Measurements from ENCODE around the gene FOXI1.
"Not testable (repeated sequence)": the region's sequence is repeated elsewhere in the genome, so short reads cannot be mapped to it uniquely, and the experiment has no call there.

The FOXI1 gene

DNA sequence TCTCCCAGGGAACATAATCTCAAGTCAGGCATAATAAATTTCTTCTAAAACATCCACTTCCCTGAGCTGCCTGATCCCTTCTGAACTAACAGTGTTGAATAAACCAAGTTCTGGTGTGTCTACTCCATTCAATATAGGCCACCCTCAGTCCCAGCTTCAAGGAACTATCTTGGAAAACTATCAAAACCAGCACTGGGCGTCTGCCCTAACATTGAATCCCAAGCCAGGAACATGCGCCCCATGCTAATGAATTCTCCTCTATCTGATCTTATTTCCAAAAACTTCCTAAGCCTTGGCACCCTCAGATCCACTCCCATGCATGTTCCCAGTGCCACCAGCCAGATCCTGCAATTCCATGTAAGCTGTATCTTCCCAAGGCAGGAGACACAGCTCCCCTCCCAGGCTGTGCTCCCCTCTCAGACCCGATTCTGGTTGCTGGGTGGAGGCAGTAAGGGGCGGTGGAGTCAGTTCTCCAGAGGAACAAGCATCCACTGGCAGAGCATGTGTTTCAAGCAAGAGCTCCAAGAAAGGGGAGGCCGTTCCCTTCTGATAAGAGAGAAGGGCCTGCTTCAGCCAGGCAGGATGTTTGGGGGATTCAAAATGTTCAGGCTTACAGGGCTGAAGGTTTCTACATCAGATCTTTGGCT lies 13.1 kb upstream of the FOXI1 start:
- no peak for DNase-seq

DNA sequence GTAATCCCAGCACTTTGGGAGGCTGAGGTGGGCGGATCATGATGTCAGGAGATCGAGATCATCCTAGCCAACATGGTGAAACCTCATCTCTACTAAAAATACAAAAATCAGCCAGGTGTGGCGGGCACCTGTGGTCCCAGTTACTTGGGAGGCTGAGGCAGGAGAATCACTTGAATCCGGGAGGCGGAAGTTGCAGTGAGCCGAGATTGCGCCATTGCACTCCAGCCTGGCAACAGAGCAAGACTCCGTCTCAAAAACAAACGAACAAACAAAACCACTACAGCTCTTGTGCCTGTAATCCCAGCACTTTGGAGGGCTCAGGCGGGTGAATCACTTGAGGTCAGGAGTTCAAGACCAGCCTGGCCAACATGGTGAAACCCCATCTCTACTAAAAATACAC lies 11.4 kb upstream of the FOXI1 start:
- not testable (repeated sequence) for DNase-seq

DNA sequence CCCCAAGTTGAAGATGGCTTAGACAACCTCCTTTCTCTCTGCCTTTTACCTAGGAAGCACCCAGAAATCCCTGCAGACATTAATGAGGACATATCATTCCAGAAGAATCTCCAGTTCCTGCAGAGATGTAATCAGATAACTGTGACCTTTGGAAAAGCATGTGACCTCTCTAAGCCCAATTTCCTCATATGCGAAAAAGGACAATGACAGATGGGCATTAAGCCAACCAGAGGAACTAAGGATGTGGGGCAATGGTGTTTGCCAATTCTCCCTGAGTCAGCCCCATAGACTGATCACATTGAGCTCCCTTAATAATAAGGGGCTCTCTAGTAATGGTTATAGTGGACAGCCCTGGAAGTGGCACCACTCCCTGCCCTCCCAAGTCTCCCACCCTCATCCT lies 10.1 kb upstream of the FOXI1 start:
- no peak for DNase-seq

DNA sequence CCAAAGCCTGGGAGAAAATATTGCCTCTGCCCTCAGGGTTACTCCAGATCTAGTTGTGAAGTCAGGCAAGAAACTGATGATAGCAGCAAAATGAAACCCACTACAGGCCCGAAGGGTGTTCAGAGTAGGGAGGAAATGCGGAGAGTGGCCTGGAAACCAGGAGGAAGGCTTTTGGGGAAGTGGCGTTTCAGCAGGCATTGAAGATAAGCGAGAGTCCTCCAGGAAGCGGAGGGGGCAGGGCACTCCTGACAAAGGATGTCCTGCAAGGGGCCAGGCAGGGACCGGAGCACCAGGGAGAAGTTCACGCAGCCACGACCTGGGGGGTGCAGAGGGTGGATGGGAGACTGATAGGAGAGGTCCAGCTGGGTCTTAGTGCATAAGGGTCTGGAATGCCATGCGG lies 7.8 kb upstream of the FOXI1 start:
- no peak for DNase-seq

DNA sequence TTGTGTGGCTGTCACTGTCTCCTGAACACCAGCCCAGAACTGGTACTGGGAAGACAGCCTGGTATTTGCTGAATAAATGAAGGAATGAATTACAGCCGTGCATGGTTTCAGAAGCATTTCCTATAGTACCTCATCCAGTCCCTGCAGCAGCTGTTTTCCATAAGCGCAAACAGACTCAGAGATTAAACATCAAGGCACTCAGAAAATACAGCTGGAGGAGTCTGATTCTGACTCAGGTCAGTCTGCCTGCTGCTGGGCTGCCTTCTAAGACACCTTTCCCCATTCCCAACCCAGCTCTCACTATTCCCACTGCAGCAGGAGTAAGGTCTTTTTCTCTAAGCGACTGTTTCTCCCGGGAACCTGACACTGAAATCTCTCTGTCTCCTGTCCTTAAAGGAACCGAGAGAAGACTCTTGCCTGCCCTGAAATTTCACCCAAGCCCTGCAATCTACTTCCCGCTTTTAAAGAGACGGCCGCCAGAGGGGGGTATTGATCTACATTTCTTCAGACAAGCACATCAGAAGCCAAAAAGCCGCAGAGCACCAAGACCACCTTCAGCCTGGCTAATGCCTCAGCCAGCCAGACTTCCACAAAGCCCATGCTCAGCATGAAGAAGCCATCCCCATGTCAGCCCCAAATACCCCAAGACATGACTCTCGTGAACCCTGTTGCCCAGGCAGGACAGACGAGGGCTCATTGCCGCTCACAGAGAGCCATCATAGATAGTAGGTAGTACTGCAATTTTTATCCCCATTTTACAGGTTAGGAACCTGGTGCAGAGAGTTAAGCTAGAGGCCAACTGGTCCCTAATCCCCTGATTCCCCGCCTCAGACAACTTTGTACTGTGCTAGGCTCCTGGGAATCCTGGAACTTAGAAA lies 5.4 kb upstream of the FOXI1 start:
- peak; percentile 68 for DNase-seq

DNA sequence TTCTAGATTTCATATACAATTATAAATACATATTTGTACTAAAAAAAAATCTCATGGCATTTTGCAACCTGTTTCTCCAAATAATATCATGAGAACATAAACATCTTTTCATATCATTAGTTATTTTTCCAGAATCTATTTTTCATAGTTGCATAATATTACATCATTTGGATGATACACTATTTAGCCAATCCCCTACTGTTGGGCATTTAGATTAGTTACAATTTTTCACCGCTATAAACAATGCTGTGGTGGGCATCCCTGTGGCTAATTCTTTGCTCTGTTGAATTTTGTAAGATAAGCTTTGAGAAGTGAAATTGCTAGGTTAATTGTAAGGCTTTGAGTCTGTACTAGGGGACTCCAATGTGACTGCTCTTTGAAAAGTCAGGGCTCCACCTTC lies 2.2 kb upstream of the FOXI1 start:
- no peak for DNase-seq

DNA sequence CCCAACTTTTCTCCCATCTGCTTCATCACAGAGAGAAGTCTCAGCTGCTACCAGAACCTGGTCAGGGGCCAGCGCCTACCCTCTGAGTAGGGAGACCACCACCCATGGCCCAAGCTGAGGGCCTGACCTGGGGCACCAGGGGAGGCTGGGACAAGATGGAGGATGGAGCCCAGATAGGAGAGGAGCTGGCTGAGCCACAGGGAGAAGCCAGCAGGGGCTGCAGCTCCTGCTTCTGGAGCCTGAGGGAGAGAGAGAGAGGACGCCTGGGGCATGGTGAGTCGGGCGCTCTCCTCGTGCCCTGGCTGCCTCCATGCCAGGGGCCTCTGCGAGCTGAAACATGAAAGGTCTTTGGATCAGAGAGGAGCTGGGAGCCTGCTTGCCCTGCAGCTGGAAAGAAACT lies 1.4 kb upstream of the FOXI1 start:
- DNase-seq, result no peak

DNA sequence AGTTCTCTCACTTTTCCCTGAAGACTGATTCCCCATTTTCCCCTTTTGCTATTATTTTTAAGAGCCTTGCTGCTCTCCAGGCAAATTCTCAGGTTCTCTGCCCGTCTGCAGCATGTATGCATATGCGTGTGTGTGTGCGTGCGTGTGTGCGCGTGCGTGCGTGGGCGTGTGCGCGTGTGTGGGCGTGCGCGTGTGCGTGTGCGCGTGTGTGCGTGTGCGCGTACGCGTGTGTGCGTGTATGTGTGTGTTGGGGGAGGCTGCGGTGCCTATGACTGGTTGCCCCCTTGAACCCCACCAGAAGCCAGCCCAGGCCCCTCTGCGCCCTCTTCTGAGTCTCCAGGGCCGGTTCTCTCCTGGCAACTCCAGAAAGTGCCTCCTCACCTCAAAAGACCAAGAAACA lies 987 bp upstream of the FOXI1 start:
- no peak for DNase-seq

DNA sequence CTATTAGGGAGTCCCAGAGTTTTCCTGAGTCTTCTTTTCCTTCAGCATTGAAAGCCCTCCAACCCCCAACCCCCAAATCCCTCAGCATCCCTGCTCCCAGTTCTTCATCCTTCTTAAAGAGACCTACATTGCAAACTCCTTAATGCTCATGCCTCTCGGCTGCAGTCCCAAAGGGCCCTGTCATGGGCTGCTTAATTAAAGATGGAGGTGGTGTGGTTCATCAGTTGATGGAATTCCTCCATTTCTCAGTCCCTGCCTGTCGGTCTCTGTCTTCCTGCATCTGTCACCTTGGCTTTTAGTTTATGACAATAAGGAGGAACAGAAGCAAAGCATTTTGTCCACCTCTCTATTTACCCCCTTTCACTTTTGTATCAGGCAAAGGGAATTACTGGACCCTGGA lies 2.0 kb downstream of the FOXI1 start:
- DNase-seq, result no peak

DNA sequence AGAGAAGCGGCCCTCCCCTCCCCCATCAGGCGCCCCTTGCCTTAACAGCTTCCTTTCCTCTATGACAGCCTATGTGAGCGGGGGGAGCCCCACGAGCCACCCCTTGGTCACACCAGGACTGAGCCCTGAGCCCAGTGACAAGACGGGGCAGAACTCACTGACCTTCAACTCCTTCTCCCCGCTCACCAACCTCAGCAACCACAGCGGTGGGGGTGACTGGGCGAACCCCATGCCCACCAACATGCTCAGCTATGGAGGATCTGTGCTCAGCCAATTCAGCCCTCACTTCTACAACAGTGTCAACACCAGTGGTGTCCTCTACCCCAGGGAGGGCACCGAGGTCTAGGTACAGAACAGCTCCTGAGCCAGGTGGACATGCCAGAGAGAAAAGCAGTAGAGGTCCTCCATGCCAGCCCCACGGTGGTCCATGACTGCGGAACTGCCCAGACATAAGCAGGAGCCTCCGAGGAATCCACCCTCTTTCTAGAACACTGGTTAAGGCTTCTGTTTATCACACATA lies 2.6 kb downstream of the FOXI1 start:
- no peak for DNase-seq

DNA sequence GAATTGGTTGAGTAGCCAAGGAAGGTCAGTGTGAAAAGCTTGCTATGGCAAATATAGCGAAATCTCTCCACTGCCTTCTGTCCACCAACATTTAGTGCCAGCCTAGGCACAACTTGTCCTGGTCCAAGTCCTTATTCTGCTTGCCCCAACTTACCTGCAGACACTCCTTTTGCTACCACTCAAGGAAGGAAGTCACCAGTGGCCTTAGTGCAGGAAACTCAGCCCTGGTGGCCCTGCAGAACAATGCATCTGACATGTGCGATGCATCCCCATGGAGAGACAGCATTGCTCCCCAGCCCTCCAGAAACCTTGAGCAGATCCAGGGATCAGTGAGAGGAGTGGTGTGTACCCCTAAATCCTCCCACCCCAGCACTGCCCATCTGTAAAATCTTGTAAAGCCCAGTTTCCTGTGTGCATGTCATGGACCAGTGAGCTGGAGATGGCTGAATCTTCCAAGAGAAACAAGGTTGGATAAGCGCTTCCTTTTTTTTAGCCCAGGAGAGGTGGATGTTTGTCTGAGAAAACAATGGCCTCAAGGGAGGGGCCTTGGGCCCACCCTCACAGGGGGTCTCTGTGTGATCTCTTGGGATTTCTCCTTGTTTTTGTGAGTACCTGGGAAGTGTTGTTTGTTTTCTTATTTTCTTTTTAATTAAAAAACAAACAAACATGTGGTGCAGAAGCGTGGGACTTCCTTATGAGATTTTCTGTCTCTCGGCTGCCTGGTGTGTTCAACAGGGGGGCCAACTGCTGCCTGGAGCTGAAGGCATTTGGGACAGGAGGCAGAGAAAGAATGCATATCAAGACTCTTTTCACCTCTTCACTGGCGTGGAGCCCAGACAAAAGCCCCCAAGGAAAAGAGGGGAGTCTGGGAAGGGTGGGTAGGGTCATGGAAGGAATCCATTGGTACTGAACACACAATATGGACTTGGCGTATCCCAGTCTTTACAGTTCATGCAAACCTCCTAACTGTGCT lies 3.6 kb downstream of the FOXI1 start:
- DNase-seq, result no peak

DNA sequence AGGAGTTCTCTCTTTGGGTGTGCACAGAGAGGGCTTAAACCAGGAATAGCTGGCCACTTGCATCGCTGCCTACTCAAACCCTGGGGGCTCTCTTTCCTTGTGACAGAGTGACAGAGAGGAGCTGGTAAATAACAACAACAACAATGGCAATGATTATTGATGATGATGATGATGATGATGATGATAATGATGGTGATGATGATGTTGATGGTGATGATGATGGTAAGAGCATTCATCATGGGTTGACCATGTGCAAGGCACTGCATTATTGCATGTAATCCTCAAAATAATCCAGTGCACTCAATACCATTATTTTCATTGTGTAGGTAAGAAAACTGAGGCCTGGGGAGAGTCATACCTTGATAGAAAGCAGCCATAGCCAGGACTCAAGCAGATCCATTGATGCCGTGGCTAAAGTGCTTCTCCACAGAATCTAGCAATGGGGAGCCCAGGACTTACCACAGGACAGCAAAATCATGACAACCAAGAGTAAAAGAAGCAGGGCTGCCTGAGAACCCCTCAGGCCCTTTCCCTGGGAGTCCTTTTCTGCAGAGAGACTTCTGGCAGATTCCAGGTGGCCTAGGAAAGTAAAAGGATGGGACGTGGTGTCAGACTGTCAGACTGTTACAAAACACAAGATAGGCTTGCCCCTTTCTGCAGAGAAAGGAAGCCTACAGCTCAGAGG lies 4.8 kb downstream of the FOXI1 start:
- no peak for DNase-seq

DNA sequence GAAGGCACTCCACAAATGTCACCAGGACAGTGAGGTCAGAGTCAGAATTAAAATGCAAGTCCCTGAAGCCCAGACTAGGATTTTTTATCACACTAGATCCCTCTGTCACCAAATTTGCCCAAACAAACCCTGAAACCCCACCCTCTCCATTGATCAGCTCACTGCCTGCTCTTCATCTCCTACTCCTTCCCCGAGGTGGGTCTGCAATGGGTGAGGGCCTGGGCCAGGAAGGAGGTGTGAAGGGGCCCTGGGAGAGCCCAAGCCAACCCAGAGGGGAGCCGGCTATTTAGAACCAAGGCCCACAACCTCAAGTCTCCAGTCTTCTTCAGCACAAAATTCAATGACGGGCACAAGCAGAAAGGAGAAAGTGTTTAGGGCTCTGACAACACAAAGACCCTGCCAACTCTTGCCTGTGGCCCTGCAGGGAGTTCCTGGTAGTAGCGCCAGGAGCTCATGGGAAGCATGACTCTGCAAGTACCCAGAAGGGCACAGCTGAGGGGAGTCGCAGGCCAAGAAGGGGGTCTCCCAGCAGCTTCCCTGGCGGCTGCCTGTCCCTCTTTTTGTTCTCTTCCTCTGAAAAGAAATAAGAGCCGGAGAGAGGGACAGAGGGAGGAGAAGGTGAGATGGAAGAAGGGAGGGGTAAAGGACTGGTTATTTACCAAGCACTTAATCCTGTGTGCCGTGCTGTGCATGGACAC lies 5.5 kb downstream of the FOXI1 start:
- DNase-seq, result no peak

DNA sequence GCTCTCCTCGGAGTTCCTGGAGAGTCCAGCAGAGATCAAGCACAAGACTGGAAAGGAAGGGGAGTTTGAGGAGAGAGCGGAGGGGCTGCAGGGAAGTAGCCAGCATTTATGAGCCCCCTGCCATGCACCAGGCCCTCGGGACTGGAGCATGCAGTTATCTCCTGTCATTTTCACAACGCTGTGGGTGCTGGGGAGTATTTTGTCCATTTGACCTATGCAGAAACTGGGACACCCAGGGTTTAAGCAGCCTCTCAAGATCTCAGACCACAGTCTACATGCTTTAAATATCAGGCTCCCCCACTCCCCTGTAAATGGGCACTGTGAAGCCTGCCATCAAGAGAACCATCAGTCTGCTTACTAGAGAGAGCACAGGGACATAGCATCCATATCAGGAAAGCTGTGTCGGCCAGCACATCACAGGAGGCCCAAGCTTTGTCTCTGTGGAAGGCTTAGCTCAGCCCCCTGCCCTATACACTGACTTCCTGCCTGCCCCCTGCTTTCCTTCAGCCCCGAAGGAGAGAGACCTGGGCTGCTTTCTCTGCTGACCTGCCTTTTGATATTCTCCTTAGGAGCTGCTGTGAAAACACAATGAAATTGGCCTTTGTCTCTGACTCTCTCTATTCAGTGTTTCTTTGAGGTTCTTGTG lies 7.3 kb downstream of the FOXI1 start:
- no peak for DNase-seq

DNA sequence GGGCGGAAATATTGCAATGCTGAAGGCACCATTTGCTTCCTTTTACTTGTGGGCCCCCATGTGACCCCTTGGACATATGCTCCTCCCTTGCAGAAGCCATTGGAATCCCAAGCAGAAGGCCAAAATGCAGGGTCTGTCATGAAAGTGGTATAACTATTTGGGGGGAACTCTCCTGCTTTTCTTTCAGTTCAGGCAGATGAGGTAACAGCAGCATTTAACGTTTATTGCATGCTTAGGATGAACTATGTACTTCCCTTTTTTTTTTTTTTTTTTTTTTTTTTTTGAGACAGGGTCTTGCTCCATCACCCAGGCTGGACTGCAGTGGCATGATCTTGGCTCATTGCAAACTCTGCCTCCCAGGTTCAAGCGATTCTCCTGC lies 7.8 kb downstream of the FOXI1 start:
- no peak for DNase-seq

DNA sequence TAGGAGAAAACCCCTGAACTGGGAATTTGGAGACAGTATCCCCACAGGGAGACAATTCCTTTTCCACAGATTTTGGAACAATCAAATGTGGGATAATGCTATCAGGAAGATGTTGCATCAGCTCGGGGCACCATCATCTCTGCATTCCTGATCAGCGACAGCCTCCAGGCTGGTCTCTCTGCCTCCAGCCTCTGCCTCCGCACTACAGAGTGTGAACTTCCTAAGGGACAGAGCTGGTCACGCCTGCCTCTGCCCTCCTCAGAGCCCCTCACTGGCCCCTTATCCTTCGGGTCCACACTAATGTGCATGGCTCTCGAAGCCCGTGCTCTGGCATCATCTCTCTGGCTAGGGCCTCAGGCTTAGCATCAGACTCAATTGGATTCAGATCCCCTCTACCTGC lies 8.6 kb downstream of the FOXI1 start:
- no peak for DNase-seq

DNA sequence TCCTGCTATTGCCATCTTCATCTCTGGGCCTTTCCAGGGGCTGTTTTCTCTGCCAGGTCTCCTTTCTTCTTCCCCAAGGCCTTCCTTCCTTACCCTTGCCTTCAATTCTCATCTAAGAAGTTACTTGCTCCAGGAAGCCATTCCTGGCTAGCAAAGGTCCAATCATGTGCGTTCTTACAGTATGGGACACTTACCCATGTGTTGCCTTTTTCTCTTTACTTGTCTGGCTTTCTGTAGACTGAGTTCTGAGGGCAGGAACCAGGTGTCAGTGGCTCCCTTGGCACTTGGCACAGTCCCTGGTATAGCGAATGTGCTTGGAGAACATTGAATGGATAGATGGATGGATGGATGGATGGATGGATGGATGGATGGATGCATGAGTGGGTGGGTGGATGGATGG lies 10.2 kb downstream of the FOXI1 start:
- no peak for DNase-seq

DNA sequence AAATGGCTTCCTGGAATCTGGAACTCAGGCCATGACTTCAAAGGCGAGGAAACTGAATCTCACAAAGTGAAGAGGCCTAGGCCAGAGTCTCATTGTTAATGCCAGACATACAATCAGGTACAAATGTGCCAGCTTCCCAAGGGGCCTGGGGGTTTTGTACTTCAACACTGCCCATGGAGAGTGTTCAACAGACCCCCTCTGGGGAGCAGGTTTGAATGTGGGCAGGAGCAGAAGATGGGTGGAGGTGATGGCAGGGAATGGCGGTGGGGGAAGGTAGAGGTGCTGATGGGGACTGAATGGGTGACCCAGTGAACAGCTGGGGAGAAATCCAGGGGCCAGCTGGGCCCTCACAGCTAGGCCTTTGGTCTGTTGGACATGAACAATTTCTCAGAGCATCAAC lies 12.0 kb downstream of the FOXI1 start:
- DNase-seq, result no peak

DNA sequence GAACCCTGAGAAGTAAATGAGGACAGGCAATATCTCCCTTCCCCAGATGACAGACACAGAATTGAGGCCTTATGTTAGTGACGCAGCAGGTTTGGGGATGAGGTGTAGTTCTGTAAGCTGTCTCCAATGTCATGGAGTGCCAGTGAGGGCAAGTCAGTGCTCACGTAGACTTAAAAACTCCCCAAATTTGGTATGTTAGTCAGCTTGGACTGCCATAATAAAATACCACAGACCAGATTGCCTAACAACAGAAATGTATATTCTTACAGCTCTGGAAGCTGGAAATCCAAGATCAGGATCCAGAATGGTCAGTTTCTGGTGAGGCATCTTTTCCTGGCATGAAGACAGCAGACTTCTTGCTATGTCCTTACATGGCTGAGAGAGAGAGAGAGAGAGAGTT lies 14.9 kb downstream of the FOXI1 start:
- no peak for DNase-seq

DNA sequence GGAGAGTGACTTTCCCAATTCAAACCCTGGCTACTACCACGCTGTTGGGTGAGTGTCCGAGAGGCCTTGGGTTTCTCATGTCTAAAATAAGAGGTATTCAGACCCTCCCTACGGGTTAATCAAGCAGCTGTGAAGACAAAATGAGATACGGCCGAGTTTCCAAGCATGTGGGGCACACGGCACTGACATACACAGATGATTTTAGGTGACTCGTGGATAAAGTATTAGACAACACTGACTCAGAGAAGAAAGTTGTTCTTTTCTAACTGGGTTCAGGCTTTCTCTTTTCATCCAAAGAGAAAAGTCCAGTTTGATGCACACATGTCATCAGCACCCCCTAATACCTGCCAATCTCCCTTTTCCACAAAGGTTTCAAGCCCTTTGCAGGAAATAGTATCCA lies 15.6 kb downstream of the FOXI1 start:
- no peak for DNase-seq

DNA sequence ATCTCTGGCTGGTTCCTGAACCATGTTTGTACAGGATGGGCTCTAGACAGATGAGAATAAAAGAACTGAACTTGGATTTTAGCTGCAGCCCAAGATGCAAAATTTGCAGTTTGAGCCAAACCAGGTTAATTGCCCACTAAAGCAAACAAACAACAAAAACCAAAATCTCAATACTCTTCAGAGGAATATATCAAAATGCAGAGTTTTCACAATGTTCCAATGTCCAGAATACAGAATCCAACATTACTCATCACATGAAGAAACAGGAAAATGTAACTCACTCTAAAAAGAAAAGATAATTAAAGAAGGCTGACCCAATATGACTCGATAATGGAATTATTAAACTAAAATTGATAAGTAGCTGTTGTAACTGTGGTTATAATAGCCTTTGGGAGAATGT lies 20.4 kb downstream of the FOXI1 start:
- no peak for DNase-seq
